Measurements from ENCODE around the gene UPF2.

UPF2 gene

DNA sequence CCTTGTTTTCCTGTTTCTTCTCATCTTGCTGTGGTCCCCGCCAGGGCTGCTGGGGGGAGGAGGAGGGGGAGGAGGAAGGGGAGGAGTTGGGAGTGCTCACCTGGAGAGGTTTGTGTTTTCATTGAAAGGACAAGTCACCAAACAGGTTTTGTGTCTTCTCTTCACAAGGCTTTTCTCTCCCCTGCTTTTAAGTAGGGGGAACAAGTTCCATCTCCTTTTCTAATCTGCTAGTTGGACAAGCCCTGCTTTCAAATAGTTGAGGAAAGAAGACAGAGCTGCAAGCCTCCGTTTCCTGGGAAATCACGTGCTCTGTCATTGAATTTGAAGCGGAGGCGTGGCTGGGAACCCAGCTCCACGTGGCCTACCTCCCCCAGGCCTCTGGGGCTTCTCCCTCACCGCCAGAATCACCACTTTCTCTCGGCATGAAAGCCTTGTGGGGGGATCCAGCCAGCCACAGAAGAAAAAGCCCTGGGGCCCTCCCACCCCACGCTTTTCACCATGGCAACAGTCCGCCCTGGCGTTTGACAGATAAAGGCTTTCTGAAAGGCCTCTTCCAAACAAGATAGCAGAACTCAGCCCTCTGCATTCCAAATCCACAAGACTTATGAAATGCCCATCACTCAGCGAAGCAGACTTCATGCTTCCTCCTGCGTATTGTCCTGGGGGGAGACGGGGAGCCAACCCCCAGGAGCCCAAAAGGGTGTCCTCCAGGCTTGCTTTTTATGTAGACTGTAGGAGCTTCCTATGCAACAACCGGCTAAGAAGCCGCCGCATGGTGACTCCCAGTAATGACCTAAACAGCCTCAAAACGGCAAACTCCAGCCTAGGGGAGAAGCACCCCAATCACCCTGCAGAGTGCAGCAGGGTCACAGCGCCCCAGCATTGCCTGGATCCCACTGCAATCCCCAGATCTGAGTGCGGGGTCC, 167.8 kb downstream of the UPF2 start:
- TF ChIP-seq, protein P1, sequence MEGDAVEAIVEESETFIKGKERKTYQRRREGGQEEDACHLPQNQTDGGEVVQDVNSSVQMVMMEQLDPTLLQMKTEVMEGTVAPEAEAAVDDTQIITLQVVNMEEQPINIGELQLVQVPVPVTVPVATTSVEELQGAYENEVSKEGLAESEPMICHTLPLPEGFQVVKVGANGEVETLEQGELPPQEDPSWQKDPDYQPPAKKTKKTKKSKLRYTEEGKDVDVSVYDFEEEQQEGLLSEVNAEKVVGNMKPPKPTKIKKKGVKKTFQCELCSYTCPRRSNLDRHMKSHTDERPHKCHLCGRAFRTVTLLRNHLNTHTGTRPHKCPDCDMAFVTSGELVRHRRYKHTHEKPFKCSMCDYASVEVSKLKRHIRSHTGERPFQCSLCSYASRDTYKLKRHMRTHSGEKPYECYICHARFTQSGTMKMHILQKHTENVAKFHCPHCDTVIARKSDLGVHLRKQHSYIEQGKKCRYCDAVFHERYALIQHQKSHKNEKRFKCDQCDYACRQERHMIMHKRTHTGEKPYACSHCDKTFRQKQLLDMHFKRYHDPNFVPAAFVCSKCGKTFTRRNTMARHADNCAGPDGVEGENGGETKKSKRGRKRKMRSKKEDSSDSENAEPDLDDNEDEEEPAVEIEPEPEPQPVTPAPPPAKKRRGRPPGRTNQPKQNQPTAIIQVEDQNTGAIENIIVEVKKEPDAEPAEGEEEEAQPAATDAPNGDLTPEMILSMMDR (IDR thresholded peaks at IDR 0.05; ENCODE audit: borderline replicate concordance, insufficient read depth, low read depth, low read length) = no peak
- no peak overlapping the region for H3K4me3 ChIP-seq (ENCODE audit: low read depth, low read length)

GRCh38 chr10:11871466-11871865, 171.1 kb downstream of the UPF2 start:
- TF ChIP-seq, protein P1 (IDR thresholded peaks at IDR 0.05; ENCODE audit: borderline replicate concordance, insufficient read depth, low read depth, low read length) = no peak
- H3K4me3 ChIP-seq (ENCODE audit: low read depth, low read length) = no peak overlapping the region

DNA sequence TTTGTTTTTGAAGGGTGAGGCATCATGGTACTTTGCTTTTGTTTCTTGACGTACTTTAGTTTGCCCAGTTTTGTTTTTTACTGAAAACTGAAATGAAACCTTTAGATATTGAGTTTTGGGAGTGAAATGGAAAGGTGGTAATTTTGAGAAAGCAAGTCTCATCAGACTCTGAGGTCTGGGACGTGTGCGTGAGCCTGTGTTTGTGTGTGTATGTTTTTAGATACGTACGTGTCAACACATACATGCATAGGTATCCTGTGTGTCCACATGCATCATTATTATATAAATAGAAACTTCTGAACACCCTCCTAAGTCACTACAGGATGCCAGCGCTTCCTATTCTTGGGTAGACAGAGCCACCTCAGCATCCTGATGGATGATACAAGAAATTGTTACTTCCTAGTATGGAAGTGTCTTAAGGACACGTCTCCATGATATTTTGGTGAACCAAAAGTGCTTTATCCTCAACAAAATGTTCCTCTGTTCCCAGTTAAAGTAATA, 171.7 kb downstream of the UPF2 start:
- H3K4me3 ChIP-seq (ENCODE audit: low read depth, low read length) = no peak overlapping the region
- TF ChIP-seq, protein P1 (IDR thresholded peaks at IDR 0.05; ENCODE audit: borderline replicate concordance, insufficient read depth, low read depth, low read length) = no peak

- H3K4me3 ChIP-seq (ENCODE audit: low read depth, low read length) = no peak overlapping the region
- TF ChIP-seq, protein P1 (IDR thresholded peaks at IDR 0.05; ENCODE audit: borderline replicate concordance, insufficient read depth, low read depth, low read length) = no peak
Observed at GRCh38 chr10:11870461-11870780, 172.2 kb downstream of the UPF2 start.
